ENCODE results near the gene PARM1. TPM values are rescaled to one million over a fixed set of nuclear protein-coding genes. Genes with fewer than 3 reads are reported as not detected.

PARM1 gene
- total and polyA plus RNA-seq, 9 of the 15 experiments (the other 6 are each of a cell fraction or from before 2014, with no cell fraction given): 0.07 TPM; not detected in 8

- WGBS (ENCODE audit: insufficient coverage, low coverage, missing lambda C conversion rate): 3% methylated on average over 3 of the region's 3 CpGs
- CTCF ChIA-PET (ENCODE audit: low intra/inter-chr PET ratio): no interaction called here
- no peak overlapping the region for H3K4me3 ChIP-seq
- no peaks in the 10 kb centered on the region for H3K4me1 ChIP-seq (replicated peaks in 1 of 2; ENCODE audit: control insufficient read depth in 2 of 2, insufficient read depth in 2 of 2, low read length in 2 of 2)
- H4K20me1 ChIP-seq (replicated peaks; ENCODE audit: control insufficient read depth, insufficient read depth, low read length): no peaks in the 10 kb centered on the region
- no peak for DNase-seq (ENCODE audit: extremely low read depth in 1 of 4, low spot score in 3 of 4)
- H3K9ac ChIP-seq (ENCODE audit: insufficient read depth in 1 of 2, low read depth in 2 of 2, low read length in 2 of 2): no peak overlapping the region
- no peaks in the 10 kb centered on the region for H3K36me3 ChIP-seq (ENCODE audit: control insufficient read depth, insufficient read depth, low read length)
- no peak for ATAC-seq
- no peaks in the 10 kb centered on the region for H3K79me2 ChIP-seq (ENCODE audit: control insufficient read depth, insufficient read depth, low read length)
- no peaks in the 10 kb centered on the region for H3K9me1 ChIP-seq (ENCODE audit: control insufficient read depth, insufficient read depth, low read length)
- POLR2A ChIA-PET: no interaction called here
- in situ Hi-C loops (cut with MboI): no loop called here
- no peaks in the 10 kb centered on the region for H3K27me3 ChIP-seq (ENCODE audit: control insufficient read depth in 2 of 2, insufficient read depth in 2 of 2, low read length in 2 of 2)
- H3K27ac ChIP-seq (ENCODE audit: extremely low read depth, low read depth, low read length): no peak overlapping the region
- H2AFZ ChIP-seq (ENCODE audit: low read depth, low read length): no peak overlapping the region
- no peak for FAIRE-seq
- H3K9me3 ChIP-seq (replicated peaks; ENCODE audit: control insufficient read depth, insufficient read depth, low read depth, low read length): no peaks in the 10 kb centered on the region
- no peak overlapping the region for H3K4me2 ChIP-seq (ENCODE audit: insufficient read depth, low read length)
- BruUV-seq (replicated peaks): no TSS peak
- intact Hi-C loops (cut with micrococcal nuclease): no loop called here
- TF ChIP-seq TAF15 (IDR thresholded peaks at IDR 0.05; ENCODE audit: low read depth, low read length) (no peak), ZNF717 (CRISPR knock-in tag; IDR thresholded peaks at IDR 0.05) (no peak), ELF2 (CRISPR knock-in tag; IDR thresholded peaks at IDR 0.05) (no peak), ZNF449 (CRISPR knock-in tag; IDR thresholded peaks at IDR 0.05) (no peak), IRF1 (CRISPR knock-in tag; IDR thresholded peaks at IDR 0.05; ENCODE audit: borderline replicate concordance) (no peak), MCM5 (IDR thresholded peaks at IDR 0.05; ENCODE audit: low read depth) (no peak), ZNF766 (CRISPR knock-in tag; conservative IDR thresholded peaks at IDR 0.05) (no peak), ZNF77 (CRISPR knock-in tag; IDR thresholded peaks at IDR 0.05) (no peak), SLC30A9 (CRISPR knock-in tag; IDR thresholded peaks at IDR 0.05) (no peak), MCM2 (IDR thresholded peaks at IDR 0.05; ENCODE audit: low read depth) (no peak)
These were observed 28.3 kb upstream of the PARM1 start for GRCh38 chr4:74904509-74905065.
